ENCODE data around the gene PPIE. TPM values are rescaled to one million over a fixed set of nuclear protein-coding genes. Genes with fewer than 3 reads are reported as not detected.
"Not testable (repeated sequence)": the region's sequence is repeated elsewhere in the genome, so short reads cannot be mapped to it uniquely, and the experiment has no call there.

The PPIE gene
- total RNA-seq, 4 donors from 2014 or later = 9.8 to 43.3 (median 23.5) TPM

DNA sequence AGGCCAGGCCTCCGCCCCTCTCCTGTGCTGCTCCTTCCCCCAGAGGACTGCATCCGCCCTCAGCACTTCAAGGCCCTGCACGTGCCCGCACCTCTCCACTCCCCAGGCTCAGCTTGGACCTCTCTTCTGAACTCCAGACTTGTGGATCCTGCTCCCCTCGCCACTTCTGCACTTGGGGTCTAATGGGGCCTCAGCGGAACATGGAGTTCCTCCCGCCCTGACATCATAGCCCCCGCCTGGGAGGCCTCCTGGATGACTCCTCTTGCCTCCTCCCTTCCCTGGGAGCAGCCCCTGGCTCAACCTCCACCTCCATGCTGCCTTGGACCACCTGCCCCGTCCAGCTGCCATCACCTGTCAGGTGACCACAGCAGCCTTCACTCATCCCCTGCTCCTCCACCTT, 22.3 kb downstream of the PPIE start:
- no peak overlapping the region for H3K4me3 ChIP-seq
- no peaks in the 10 kb centered on the region for H3K9me3 ChIP-seq
- DNase-seq = no peak
- H3K4me1 ChIP-seq = no peaks in the 10 kb centered on the region
- H3K27me3 ChIP-seq = no peaks in the 10 kb centered on the region
- WGBS, 2 donors (ENCODE audit: low coverage in 1 of 2) = 85% methylated on average over 9 of the region's 9 CpGs; no CpG with 5 or more reads in 1 of the 2 donors
- TF ChIP-seq POLR2AphosphoS5 (IDR thresholded peaks at IDR 0.05) = no peak
- TF ChIP-seq CTCF (IDR thresholded peaks at IDR 0.05) = no peak
- no peak for TF ChIP-seq POLR2A (IDR thresholded peaks at IDR 0.05)
- no peak for TF ChIP-seq EP300 (IDR thresholded peaks at IDR 0.05; ENCODE audit: low read depth)
- intact Hi-C loops (cut with DNase I; ENCODE audit: low total_unique reads) (no loop called here), in situ Hi-C loops (cut with MboI; ENCODE audit: low pct_ligation_motif_present in 1 of 4, low pct_unique_long_range_greater_than_20kb in 1 of 4, low sequenced_read_pairs in 3 of 4) (no loop called here)
- no peak overlapping the region for H3K27ac ChIP-seq
- H3K36me3 ChIP-seq = peaks cover 0 to 14% (median 0%) of the 10 kb centered on the region in 4 donors

DNA sequence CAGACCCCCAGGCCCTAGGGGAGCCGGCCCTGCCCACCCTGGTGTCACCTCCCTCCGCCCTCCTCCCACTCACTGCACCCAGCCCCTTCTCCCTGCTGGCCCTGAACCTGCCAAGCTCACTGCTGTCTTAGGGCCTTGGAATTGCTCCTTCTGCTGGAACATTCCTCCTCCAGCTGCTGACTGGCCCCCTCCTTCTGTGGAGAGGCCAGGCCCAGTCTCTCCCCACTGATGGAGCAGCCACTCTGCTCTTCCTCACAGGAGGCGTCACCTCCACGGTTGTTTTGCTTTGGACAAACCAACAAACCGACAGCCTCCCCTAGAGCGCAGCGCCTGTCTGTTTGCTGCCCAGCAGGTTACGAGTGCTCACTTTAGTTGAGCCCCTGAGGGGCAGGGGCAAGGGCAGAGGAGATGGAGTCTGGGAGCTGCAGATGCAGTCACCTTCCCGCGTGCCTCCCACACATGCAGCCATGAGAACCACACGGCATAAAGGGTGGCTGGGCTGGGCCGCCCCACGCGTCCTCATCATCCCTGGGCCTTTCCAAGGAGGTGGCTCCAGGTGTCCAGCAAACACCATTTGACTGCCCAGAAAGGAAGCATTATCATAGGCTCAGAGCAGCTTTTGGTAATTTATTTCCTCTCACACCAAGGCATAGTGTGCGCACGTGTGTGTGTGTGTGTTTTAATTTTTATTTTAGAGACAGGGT, 23.0 kb downstream of the PPIE start:
- no peak for DNase-seq
- Histone ChIP-seq H3K4me1 (peaks cover 0 to under 1% (median 0%) of the 10 kb centered on the region in 4 donors), H3K27me3 (no peaks in the 10 kb centered on the region), H3K9me3 (no peaks in the 10 kb centered on the region), H3K27ac (no peak overlapping the region), H3K36me3 (peaks cover 0 to 8% (median 0%) of the 10 kb centered on the region in 4 donors), H3K4me3 (no peak overlapping the region)
- 75 to 80% methylated on average over 2 to 16 of the region's 16 CpGs for WGBS, 2 donors (ENCODE audit: low coverage in 1 of 2)
- intact Hi-C loops (cut with DNase I; ENCODE audit: low total_unique reads) (no loop called here), in situ Hi-C loops (cut with MboI; ENCODE audit: low pct_ligation_motif_present in 1 of 4, low pct_unique_long_range_greater_than_20kb in 1 of 4, low sequenced_read_pairs in 3 of 4) (no loop called here)
- TF ChIP-seq POLR2A (IDR thresholded peaks at IDR 0.05) = no peak

- TF ChIP-seq CTCF (IDR thresholded peaks at IDR 0.05) (no peak), EP300 (IDR thresholded peaks at IDR 0.05; ENCODE audit: low read depth) (no peak), POLR2AphosphoS5 (IDR thresholded peaks at IDR 0.05) (no peak), POLR2A (IDR thresholded peaks at IDR 0.05) (no peak)
- H3K4me3 ChIP-seq = no peak overlapping the region
- no peaks in the 10 kb centered on the region for H3K9me3 ChIP-seq
- 92% methylated on average over 30 of the region's 30 CpGs; no CpG with 5 or more reads in 1 of the 2 donors for WGBS, 2 donors (ENCODE audit: low coverage in 1 of 2)
- DNase-seq = no peak
- in situ Hi-C loops (cut with MboI; ENCODE audit: low pct_ligation_motif_present in 1 of 4, low pct_unique_long_range_greater_than_20kb in 1 of 4, low sequenced_read_pairs in 3 of 4) = no loop called here
- H3K27ac ChIP-seq = no peak overlapping the region
- H3K4me1 ChIP-seq = peaks cover 0 to 4% (median 2%) of the 10 kb centered on the region in 4 donors
- intact Hi-C loops (cut with DNase I; ENCODE audit: low total_unique reads) = no loop called here
- H3K27me3 ChIP-seq = no peaks in the 10 kb centered on the region
- no peaks in the 10 kb centered on the region for H3K36me3 ChIP-seq
Measured at GRCh38 chr1:39762550-39763540, 24.2 kb downstream of the PPIE start.

DNA sequence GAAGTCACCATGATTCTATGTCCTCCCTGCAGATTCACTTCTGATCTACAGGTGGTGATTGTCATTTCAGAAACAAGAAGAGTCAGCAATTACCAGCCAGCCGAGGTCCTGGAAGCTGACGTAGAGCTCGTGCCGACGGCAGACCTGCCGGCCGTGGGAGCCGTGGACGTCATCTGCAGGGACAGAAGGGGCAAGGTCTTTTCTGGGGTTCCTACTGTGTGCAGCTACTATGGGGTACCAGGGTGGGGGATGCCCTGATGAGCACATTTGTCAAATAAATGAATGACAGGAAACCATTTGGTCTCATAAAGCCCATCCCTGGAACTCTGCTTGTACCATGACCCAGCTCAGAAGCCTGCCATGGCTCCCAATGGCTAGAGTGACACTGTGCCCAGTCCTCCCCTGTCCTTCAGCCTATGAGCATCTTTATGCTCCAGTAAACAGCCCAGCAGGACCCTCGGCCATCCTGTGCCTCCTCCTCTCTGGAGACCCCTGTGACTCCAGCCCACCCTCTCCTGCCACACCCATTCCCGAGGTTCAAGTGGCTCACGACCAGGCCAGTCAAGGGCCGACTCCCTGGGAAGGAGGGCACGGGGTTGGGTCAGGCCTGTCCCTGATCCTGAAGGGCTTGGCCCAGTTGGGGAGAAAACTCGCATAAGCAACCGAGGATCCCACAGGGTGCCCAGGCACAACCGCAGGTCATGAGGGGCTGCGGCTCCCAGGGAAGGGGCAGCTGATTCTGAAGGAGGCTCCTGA, 25.1 kb downstream of the PPIE start:
- H3K9me3 ChIP-seq; DNase-seq; H3K4me1 ChIP-seq; H3K36me3 ChIP-seq; intact Hi-C loops (cut with DNase I; ENCODE audit: low total_unique reads); H3K4me3 ChIP-seq; H3K27me3 ChIP-seq; H3K27ac ChIP-seq; in situ Hi-C loops (cut with MboI; ENCODE audit: low pct_ligation_motif_present in 1 of 4, low pct_unique_long_range_greater_than_20kb in 1 of 4, low sequenced_read_pairs in 3 of 4): not testable (repeated sequence)
- 85% methylated on average over 13 of the region's 18 CpGs; no CpG with 5 or more reads in 1 of the 2 donors for WGBS, 2 donors (ENCODE audit: low coverage in 1 of 2)

- DNase-seq; in situ Hi-C loops (cut with MboI; ENCODE audit: low pct_ligation_motif_present in 1 of 4, low pct_unique_long_range_greater_than_20kb in 1 of 4, low sequenced_read_pairs in 3 of 4); H3K27ac ChIP-seq; H3K9me3 ChIP-seq; H3K4me1 ChIP-seq; H3K4me3 ChIP-seq; H3K36me3 ChIP-seq; intact Hi-C loops (cut with DNase I; ENCODE audit: low total_unique reads); H3K27me3 ChIP-seq: not testable (repeated sequence)
- 87% methylated on average over 10 of the region's 19 CpGs; no CpG with 5 or more reads in 1 of the 2 donors for WGBS, 2 donors (ENCODE audit: low coverage in 1 of 2)
Measured at GRCh38 chr1:39764512-39764911, 25.8 kb downstream of the PPIE start.

DNA sequence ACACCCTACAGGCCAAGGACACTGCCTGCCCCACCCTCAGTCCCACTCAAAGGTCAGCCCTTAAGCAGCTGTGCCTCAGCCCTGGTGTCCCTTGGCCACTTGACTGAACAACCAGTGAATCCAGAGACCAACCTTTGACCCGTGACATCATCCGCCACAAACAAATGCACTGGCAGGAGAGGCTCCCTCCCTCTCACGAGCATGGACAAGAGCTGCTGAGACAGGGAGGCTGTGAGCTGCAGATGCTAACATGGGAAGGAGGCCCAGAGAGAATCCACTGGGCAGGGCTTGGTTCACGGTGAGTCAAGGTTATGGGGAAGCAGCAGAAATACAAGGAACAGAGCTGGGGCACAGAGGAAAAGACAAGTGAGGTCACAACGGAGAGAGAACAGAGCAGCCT, 27.8 kb downstream of the PPIE start:
- intact Hi-C loops (cut with DNase I; ENCODE audit: low total_unique reads); in situ Hi-C loops (cut with MboI; ENCODE audit: low pct_ligation_motif_present in 1 of 4, low pct_unique_long_range_greater_than_20kb in 1 of 4, low sequenced_read_pairs in 3 of 4); H3K27ac ChIP-seq; H3K4me3 ChIP-seq; H3K4me1 ChIP-seq; H3K36me3 ChIP-seq; H3K9me3 ChIP-seq; H3K27me3 ChIP-seq: not testable (repeated sequence)
- WGBS, 2 donors (ENCODE audit: low coverage in 1 of 2) = 33 to 39% methylated on average over 1 to 3 of the region's 5 CpGs
- peak; percentile 24 for DNase-seq

GRCh38 chr1:39769502-39769901, 30.8 kb downstream of the PPIE start:
- in situ Hi-C loops (cut with MboI; ENCODE audit: low pct_ligation_motif_present in 1 of 4, low pct_unique_long_range_greater_than_20kb in 1 of 4, low sequenced_read_pairs in 3 of 4); H3K27me3 ChIP-seq; intact Hi-C loops (cut with DNase I; ENCODE audit: low total_unique reads); H3K27ac ChIP-seq; H3K36me3 ChIP-seq; H3K4me3 ChIP-seq; DNase-seq; H3K4me1 ChIP-seq; H3K9me3 ChIP-seq: not testable (repeated sequence)
- WGBS, 2 donors (ENCODE audit: low coverage in 1 of 2) = 93% methylated on average over 13 of the region's 19 CpGs; no CpG with 5 or more reads in 1 of the 2 donors

Data from transverse colon (tissue), 4 donors.